Brain microvascular endothelial cell (primary cell): ENCODE measurements around the gene DYNC2H1.

Experiments used
- DNase-seq: peaks from one replicate; pipeline ENCODE4 v3.0.0-alpha.2; 2020
- H3K27ac ChIP-seq: fragments of 250-450 bp; sonication (Bioruptor Pico); 2 replicates; pipeline ENCODE4 v1.5.1; 2020; ENCODE audit warnings: mild to moderate bottlenecking, moderate library complexity
- H3K27me3 ChIP-seq: fragments of 250-450 bp; sonication (Bioruptor Pico); replicated peaks from 2 replicates; pipeline ENCODE4 v1.5.1; 2020; ENCODE audit warnings: mild to moderate bottlenecking
- H3K36me3 ChIP-seq: fragments of 250-450 bp; sonication (Bioruptor Pico); replicated peaks from 2 replicates; pipeline ENCODE4 v1.5.1; 2020; ENCODE audit warnings: mild to moderate bottlenecking
- H3K4me3 ChIP-seq: 2 replicates; pipeline ENCODE4 v1.5.1; 2011; ENCODE audit warnings: low read depth, mild to moderate bottlenecking, control low read depth, low read length, moderate library complexity
- in situ Hi-C: cut with HindIII; loops from 2 replicates; pipeline ENCODE4 v1.10.0; 2017; ENCODE audit warnings: low sequenced_read_pairs, low pct_ligation_motif_present
- TF ChIP-seq, protein P1 (sequence below): IDR thresholded peaks from 2 replicates; pipeline ENCODE4 v1.5.1; 2011; ENCODE audit warnings: low read depth, mild to moderate bottlenecking, moderate library complexity, low read length, control low read depth, inconsistent platforms; ENCODE audit errors: missing control alignments

DYNC2H1 gene

DNA sequence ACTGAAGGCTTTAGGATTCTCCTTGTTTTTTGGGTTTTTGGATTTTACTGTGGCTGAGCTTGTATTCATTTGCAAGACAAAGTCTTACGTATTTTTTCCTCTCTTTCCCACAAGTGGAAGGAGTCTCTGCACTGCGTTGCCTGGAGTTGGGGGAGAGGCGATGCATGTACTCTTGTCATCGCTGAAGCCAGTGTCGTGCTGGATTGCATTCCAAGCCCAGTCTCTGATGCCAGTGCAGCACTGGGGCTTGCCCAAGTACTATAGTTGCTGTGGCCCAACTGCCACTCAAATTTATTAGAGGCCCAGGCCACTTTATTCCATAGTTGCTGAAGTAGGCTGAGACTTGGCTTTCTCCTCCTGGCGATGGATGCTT, 230.2 kb downstream of the DYNC2H1 start:
- H3K27ac ChIP-seq = no peak overlapping the region
- DNase-seq = no peak
- in situ Hi-C loops = no loop called here
- no peaks in the 10 kb centered on the region for H3K27me3 ChIP-seq
- TF ChIP-seq, protein P1, sequence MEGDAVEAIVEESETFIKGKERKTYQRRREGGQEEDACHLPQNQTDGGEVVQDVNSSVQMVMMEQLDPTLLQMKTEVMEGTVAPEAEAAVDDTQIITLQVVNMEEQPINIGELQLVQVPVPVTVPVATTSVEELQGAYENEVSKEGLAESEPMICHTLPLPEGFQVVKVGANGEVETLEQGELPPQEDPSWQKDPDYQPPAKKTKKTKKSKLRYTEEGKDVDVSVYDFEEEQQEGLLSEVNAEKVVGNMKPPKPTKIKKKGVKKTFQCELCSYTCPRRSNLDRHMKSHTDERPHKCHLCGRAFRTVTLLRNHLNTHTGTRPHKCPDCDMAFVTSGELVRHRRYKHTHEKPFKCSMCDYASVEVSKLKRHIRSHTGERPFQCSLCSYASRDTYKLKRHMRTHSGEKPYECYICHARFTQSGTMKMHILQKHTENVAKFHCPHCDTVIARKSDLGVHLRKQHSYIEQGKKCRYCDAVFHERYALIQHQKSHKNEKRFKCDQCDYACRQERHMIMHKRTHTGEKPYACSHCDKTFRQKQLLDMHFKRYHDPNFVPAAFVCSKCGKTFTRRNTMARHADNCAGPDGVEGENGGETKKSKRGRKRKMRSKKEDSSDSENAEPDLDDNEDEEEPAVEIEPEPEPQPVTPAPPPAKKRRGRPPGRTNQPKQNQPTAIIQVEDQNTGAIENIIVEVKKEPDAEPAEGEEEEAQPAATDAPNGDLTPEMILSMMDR = no peak
- no peaks in the 10 kb centered on the region for H3K36me3 ChIP-seq
- H3K4me3 ChIP-seq = no peak overlapping the region

DNA sequence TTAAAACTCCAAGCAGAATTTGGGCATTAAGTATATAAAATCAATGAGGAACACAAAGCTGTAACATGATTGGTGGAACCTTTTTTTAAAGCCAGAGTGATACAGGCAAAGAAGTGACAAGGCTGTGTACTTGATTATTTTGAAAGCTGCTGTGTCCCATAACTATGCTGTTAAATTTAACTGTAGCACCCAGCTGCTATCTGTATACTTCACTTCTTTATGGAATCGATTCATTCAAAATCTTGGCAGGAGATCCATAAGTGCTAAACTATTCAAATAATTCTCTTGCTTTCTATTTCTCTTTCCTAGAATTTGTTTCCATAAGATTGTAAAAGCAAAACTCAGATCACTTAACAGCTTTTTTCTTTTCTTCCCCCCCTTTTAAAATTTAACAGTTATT, 231.7 kb downstream of the DYNC2H1 start:
- H3K36me3 ChIP-seq = no peaks in the 10 kb centered on the region
- no peak overlapping the region for H3K27ac ChIP-seq
- in situ Hi-C loops = no loop called here
- no peaks in the 10 kb centered on the region for H3K27me3 ChIP-seq
- DNase-seq = no peak
- no peak overlapping the region for H3K4me3 ChIP-seq
- TF ChIP-seq, protein P1 = no peak

- in situ Hi-C loops = no loop called here
- Histone ChIP-seq H3K36me3 (no peaks in the 10 kb centered on the region), H3K4me3 (no peak overlapping the region), H3K27me3 (no peaks in the 10 kb centered on the region), H3K27ac (no peak overlapping the region)
- no peak for DNase-seq
- TF ChIP-seq, protein P1 = no peak
Measured at GRCh38 chr11:103344886-103345285, 235.7 kb downstream of the DYNC2H1 start.

DNA sequence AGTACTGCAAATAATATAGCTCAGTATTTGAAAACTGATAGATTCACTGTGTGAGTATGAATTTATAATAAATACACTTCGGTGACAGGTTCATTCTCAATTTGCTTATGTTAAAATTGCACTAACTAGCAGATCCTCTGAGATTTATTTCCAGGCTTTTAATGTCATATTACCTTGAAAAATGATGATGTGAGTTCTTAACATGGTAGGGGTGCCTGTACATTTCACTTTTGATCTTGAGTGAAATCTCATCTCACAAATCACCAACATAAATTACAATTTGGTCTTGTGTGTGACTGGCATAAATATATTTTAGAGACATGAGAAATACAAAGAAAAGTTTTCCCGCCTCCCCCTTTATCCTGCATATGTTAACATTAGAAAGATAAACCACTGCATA, 240.4 kb downstream of the DYNC2H1 start:
- Histone ChIP-seq H3K27me3 (no peaks in the 10 kb centered on the region), H3K27ac (no peak overlapping the region), H3K4me3 (no peak overlapping the region), H3K36me3 (no peaks in the 10 kb centered on the region)
- no peak for DNase-seq
- TF ChIP-seq, protein P1 = no peak
- in situ Hi-C loops = no loop called here

DNA sequence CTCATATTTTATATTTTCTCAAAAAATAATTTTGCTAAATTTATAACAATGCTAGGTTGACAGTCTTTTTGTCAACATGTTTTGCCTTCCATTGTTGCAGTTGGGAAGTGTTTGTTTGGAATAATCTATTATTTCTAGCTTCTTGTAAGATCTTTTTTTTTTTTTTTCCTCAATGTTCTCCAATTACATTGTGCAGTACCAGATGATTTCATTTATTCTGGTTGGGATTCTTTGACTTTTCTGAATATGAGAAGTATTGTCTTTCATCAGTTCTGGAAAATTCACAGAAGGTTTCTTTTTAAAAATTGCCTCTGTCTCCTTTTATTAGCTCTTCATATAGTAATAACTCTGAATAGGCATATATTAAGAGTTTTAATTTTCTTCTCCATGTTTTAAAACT, 245.4 kb downstream of the DYNC2H1 start:
- Histone ChIP-seq H3K27ac (no peak overlapping the region), H3K27me3 (no peaks in the 10 kb centered on the region), H3K36me3 (no peaks in the 10 kb centered on the region), H3K4me3 (no peak overlapping the region)
- in situ Hi-C loops = no loop called here
- DNase-seq = no peak
- TF ChIP-seq, protein P1 = no peak

DNA sequence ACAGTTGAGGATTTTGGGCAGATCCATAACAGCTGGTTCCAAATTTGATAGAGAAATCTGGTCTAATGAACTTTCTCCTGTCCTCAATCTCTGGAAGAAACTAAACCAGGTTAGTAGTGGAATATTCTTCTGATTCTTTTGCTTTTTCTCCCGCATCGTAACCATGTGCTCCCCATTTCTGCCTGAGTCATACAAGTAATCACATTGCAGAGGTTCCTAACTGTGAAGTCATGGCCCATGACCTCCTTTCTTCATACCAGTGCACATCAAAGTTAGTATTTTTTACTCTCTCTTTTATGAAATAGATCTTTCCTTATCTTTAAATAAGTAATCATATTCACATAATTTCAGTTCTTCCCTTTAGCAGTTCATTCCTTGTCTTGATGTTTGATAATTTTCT, 249.0 kb downstream of the DYNC2H1 start:
- Histone ChIP-seq H3K4me3 (no peak overlapping the region), H3K36me3 (no peaks in the 10 kb centered on the region), H3K27me3 (no peaks in the 10 kb centered on the region), H3K27ac (no peak overlapping the region)
- in situ Hi-C loops = no loop called here
- peak; percentile 58 for DNase-seq
- TF ChIP-seq, protein P1 = no peak
